Smooth muscle cell of trachea (primary cell): ENCODE results near the gene CETN3. TPM values are rescaled to one million over a fixed set of nuclear protein-coding genes. Genes with fewer than 3 reads are reported as not detected.

Source experiments
- total RNA-seq: library from RNA; depleted of rRNA; stranded (reverse); fragments of >200 nt; gene quantifications from 2 replicates; pipeline ENCODE4 v1.2.1, GENCODE V29; 2014

The CETN3 gene
- 7.6 and 21.2 TPM in 2 replicates for total RNA-seq

DNA sequence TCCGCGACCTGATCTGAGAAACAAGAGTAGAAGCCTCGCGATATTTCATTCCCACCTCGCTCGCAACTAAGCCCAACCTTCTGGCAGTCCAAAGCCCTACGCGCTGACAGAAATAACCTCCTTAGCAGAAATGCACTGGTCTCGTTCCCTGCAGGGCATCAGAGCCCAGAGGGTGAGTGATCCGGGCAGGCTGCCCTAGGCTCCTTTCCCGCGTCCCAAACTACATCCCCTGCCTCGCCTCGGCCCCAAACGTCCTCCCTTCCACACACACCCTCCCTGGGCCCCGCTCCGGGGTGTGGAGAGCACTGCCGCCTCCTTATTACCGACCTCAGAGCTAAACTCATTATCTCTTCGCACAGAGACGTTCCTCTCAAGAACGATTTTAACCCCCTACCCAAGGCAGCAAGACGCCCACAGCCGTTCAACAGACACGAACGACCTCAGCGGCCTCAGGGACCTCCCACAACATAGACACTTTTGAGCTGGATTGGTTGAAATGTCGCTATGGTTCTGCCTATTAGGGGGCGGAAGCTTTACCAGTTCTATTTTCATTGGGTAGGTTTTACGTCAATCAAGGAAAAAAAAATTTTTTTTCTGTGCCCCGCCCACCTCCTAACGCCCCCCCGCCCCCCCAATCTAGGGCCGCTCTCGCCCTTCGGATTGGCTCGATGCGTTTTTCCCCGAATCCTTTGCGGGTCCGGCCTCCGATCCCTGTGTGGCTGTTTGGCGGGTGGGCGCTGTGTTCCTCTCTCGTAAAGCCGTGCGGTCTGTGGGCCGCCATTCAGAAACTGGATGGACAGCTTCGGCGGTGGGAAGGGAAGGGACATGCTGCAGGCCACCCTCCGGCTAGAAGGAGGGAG, at the start of gene CETN3:
Gene CETN3, minus strand, starts transcription at position 439 of the 860 bp plus-strand sequence. Its CDS starts 95 bp downstream, at position 344.

Other genes with a start within 250 kb of the CETN3 start
- 4.0 and 4.2 TPM in 2 replicates for gene MBLAC2, start 65.0 kb upstream of the CETN3 start, total RNA-seq
- 6.9 and 11.1 TPM in 2 replicates for gene POLR3G, start 65.1 kb upstream of the CETN3 start, total RNA-seq
- gene LYSMD3, start 119.8 kb upstream of the CETN3 start, total RNA-seq, result 13.6 and 23.0 TPM in 2 replicates
- gene ADGRV1, start 149.0 kb upstream of the CETN3 start, total RNA-seq, result 0.50 and 0.58 TPM in 2 replicates